Measurements from ENCODE around the gene SLC12A7.

Gene SLC12A7

GRCh38 chr5:1014346-1014745, 97.5 kb downstream of the SLC12A7 start:
- DNase-seq = no peak

GRCh38 chr5:1013948-1014301, 97.9 kb downstream of the SLC12A7 start:
- DNase-seq = no peak

GRCh38 chr5:1013238-1013947, 98.5 kb downstream of the SLC12A7 start:
- DNase-seq = no peak

GRCh38 chr5:1012900-1013237, 99.0 kb downstream of the SLC12A7 start:
- no peak for DNase-seq

- DNase-seq = no peak
Measured at GRCh38 chr5:1012313-1012841, 99.5 kb downstream of the SLC12A7 start.

GRCh38 chr5:1011741-1012312, 100.0 kb downstream of the SLC12A7 start:
- DNase-seq = no peak

GRCh38 chr5:1011226-1011631, 100.6 kb downstream of the SLC12A7 start:
- no peak for DNase-seq

GRCh38 chr5:1010641-1011046, 101.2 kb downstream of the SLC12A7 start:
- DNase-seq = no peak

GRCh38 chr5:1010181-1010510, 101.7 kb downstream of the SLC12A7 start:
- no peak for DNase-seq

- DNase-seq = no peak
Measured at GRCh38 chr5:1009359-1010180, 102.3 kb downstream of the SLC12A7 start.

- no peak for DNase-seq
Measured at GRCh38 chr5:1008451-1009358, 103.2 kb downstream of the SLC12A7 start, which contains the start of gene NKD2. Gene NKD2 (plus strand): TSS chr5:1008802. CDS start chr5:1009058, 256 bp downstream.

GRCh38 chr5:1007681-1008450, 104.0 kb downstream of the SLC12A7 start:
- DNase-seq = no peak

- DNase-seq = no peak
Measured at GRCh38 chr5:1007221-1007680, 104.6 kb downstream of the SLC12A7 start.

- DNase-seq = no peak
Measured at GRCh38 chr5:1006656-1007071, 105.2 kb downstream of the SLC12A7 start.

- no peak for DNase-seq
Measured at GRCh38 chr5:1005904-1006655, 105.8 kb downstream of the SLC12A7 start.

GRCh38 chr5:1005249-1005851, 106.5 kb downstream of the SLC12A7 start:
- DNase-seq = no peak

- DNase-seq = no peak
Measured at GRCh38 chr5:1004461-1005248, 107.2 kb downstream of the SLC12A7 start.

- no peak for DNase-seq
Measured at GRCh38 chr5:1003296-1003937, 108.4 kb downstream of the SLC12A7 start.

GRCh38 chr5:1002836-1003235, 109.0 kb downstream of the SLC12A7 start:
- DNase-seq = no peak

- no peak for DNase-seq
Measured at GRCh38 chr5:1002271-1002546, 109.7 kb downstream of the SLC12A7 start.
